ENCODE data around the gene SPAG16.

- TF ChIP-seq YY1 (IDR thresholded peaks at IDR 0.05; ENCODE audit: insufficient read depth, insufficient read length): no peak
- no peak for TF ChIP-seq ZNF274 (IDR thresholded peaks at IDR 0.05; ENCODE audit: low read depth, low read length)
- TF ChIP-seq SUZ12 (IDR thresholded peaks at IDR 0.05; ENCODE audit: extremely low read depth, insufficient read depth, insufficient read length): no peak
These were observed 505.7 kb downstream of the SPAG16 start for GRCh38 chr2:213789940-213790339.

All from NT2/D1 (cell line).